H1 (cell line): ENCODE results near the gene RNF145. TPM values are rescaled to one million over a fixed set of nuclear protein-coding genes. Genes with fewer than 3 reads are reported as not detected.

Experiments
- CBX8 ChIP-seq: fragments of 300-800, 300-1000 bp; sonication (generic); IDR thresholded peaks from 2 replicates; pipeline ENCODE4 v1.7.1; 2016; ENCODE audit warnings: low read depth, low read length, borderline replicate concordance
- CEBPB ChIP-seq: IDR thresholded peaks from 2 replicates; pipeline ENCODE4 v1.6.1; 2012; ENCODE audit warnings: low read depth, low read length
- GABPA ChIP-seq: IDR thresholded peaks from 2 replicates; pipeline ENCODE4 v1.6.1; 2011; ENCODE audit warnings: mild to moderate bottlenecking, low read length, moderate library complexity, borderline replicate concordance; ENCODE audit not compliant: insufficient read depth
- MAFK ChIP-seq: IDR thresholded peaks from 2 replicates; pipeline ENCODE4 v1.6.1; 2012; ENCODE audit warnings: low read depth, mild to moderate bottlenecking, improper control_type of control experiment, low read length
- SIX5 ChIP-seq: IDR thresholded peaks from 2 replicates; pipeline ENCODE4 v1.6.1; 2011; ENCODE audit warnings: mild to moderate bottlenecking, low read depth, low read length
- TEAD4 ChIP-seq: IDR thresholded peaks from 2 replicates; pipeline ENCODE4 v1.6.1; 2012; ENCODE audit warnings: low read depth, low read length, inconsistent platforms, mixed read lengths
- polyA plus RNA-seq, 7 experiments: library from polyadenylated mRNA; depleted of rRNA in 3 of 7; stranded (reverse) in 5 of 7; unstranded in 2 of 7; fragments of >200 nt in 5 of 7; fragments of 200-250 nt in 2 of 7; gene quantifications; 1 replicate in 5 of 7; 2 replicates in 1 of 7; 4 replicates in 1 of 7; pipeline versions ENCODE4 v1.2.1 to v1.2.3, GENCODE V29; 2011 to 2013; ENCODE audit warnings: missing spikeins in 2 of 7, mixed read lengths in 2 of 7
- total RNA-seq: library from RNA; stranded (reverse); fragmentation: NEBNext Ultra II Directional; extraction: Animal tissue kit (Norgen Biotek cat#: 25700); gene quantifications from 2 replicates; pipeline ENCODE4 v1.2.1, GENCODE V29; 2021

Gene RNF145
- total and polyA plus RNA-seq, 2 of the 8 experiments (the other 6 are each of a cell fraction or from before 2014, with no cell fraction given), result 34.2 to 72.5 TPM

DNA sequence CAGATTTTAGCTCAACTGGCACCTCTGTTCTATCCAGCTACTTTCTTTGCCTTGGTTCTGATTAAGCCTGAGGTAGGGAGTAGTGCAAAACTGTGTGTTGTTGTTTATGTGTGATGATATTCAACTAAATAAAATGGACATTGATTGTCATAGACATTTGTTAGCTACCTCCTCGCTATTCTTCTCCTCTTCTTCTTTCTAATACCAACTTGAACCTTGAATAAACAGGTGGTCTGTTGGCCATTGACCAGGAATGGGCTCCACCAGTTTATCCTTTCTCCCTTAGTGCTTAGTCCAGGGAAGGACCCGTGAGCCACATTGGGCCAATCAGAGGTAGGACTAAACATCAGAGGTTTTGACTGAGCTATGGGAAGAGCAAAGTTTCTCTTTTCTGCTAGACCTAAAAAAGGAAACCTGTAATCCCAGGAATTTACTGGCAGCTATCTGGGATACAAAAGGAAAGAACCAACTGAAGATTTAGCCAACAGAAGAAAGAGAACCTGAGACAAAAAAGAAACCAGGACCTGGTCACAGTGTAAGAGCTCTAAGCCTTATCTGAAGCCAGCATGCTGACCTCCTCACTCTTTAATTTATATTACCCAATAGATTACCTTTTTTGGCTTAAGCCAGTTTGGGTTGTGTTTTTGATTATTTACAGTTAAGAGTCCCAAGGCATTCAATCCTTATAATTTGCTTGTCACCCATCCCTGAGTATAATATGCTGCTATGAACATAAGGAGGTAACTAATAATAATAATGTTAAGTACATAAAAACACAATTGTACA lies 5.3 kb upstream of the RNF145 start (continued):
- TF ChIP-seq CEBPB (no peak), TEAD4 (no peak), SIX5 (no peak), MAFK (no peak), CBX8 (no peak), GABPA (no peak)
